ENCODE measurements around the gene TSC22D1. TPM values are rescaled to one million over a fixed set of nuclear protein-coding genes. Genes with fewer than 3 reads are reported as not detected.

TSC22D1 gene
- polyA plus RNA-seq, 1 donor (not counting 4 experiments of a cell fraction or from before 2014, with no cell fraction given): 177 TPM

DNA sequence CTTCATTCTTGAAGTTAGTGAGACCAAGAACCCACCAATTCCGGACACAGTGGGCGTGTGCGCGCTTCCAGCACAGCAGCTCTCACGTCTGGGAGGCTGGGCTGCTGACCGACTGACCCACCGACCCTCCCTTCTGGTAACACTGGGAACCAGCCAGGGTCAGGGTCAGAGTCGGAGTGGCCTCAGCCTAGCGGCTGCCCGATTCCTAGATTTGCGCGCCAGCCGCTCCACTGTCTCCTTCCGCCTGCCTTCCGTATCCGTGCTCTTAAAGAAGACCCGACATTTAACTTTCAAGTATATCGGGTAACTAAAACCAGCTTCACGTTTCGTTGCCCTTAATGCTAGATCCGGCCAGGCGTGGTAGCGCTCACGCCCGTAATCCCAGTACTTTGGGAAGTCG is 161.4 kb downstream of the TSC22D1 start:
- H4K20me1 ChIP-seq (ENCODE audit: control insufficient read depth, extremely low read depth, insufficient read depth, low read length): no peaks in the 10 kb centered on the region
- H3K9me1 ChIP-seq (ENCODE audit: control insufficient read depth, extremely low read depth, insufficient read depth, low read length): no peaks in the 10 kb centered on the region
- H3K79me2 ChIP-seq (ENCODE audit: control insufficient read depth, insufficient read depth, low read length): no peaks in the 10 kb centered on the region
- no peak overlapping the region for H2AFZ ChIP-seq (ENCODE audit: control insufficient read depth, low read length)
- FAIRE-seq: no peak
- no peak overlapping the region for H3K4me3 ChIP-seq (ENCODE audit: control insufficient read depth in 2 of 3, extremely low read depth in 1 of 3, insufficient read depth in 2 of 3, low read depth in 1 of 3, low read length in 3 of 3)
- no peaks in the 10 kb centered on the region for H3K4me1 ChIP-seq (ENCODE audit: control insufficient read depth, extremely low read depth, insufficient read depth, low read length)
- TF ChIP-seq EZH2 (IDR thresholded peaks at IDR 0.05; ENCODE audit: low read length): no peak
- TF ChIP-seq, protein P1, sequence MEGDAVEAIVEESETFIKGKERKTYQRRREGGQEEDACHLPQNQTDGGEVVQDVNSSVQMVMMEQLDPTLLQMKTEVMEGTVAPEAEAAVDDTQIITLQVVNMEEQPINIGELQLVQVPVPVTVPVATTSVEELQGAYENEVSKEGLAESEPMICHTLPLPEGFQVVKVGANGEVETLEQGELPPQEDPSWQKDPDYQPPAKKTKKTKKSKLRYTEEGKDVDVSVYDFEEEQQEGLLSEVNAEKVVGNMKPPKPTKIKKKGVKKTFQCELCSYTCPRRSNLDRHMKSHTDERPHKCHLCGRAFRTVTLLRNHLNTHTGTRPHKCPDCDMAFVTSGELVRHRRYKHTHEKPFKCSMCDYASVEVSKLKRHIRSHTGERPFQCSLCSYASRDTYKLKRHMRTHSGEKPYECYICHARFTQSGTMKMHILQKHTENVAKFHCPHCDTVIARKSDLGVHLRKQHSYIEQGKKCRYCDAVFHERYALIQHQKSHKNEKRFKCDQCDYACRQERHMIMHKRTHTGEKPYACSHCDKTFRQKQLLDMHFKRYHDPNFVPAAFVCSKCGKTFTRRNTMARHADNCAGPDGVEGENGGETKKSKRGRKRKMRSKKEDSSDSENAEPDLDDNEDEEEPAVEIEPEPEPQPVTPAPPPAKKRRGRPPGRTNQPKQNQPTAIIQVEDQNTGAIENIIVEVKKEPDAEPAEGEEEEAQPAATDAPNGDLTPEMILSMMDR (optimal IDR thresholded peaks at IDR 0.05 in 1 of 3, IDR thresholded peaks at IDR 0.05 in 1 of 3, conservative IDR thresholded peaks at IDR 0.05 in 1 of 3; ENCODE audit: extremely low read depth in 1 of 3, insufficient read depth in 2 of 3, low read length in 3 of 3): no peak
- H3K36me3 ChIP-seq (ENCODE audit: control insufficient read depth in 2 of 2, extremely low read depth in 1 of 2, insufficient read depth in 2 of 2, low read length in 2 of 2): no peaks in the 10 kb centered on the region
- no peak overlapping the region for H3K4me2 ChIP-seq (ENCODE audit: control insufficient read depth, extremely low read depth, insufficient read depth, low read depth, low read length)
- no peak overlapping the region for H3K27ac ChIP-seq (ENCODE audit: control insufficient read depth, insufficient read depth, low read length)
- no peaks in the 10 kb centered on the region for H3K27me3 ChIP-seq (ENCODE audit: control insufficient read depth, extremely low read depth, insufficient read depth, low read length)
- DNase-seq (ENCODE audit: low read depth, low spot score): no peak
- H3K9ac ChIP-seq (ENCODE audit: control insufficient read depth, extremely low read depth, insufficient read depth, low read length): no peak overlapping the region
- no peaks in the 10 kb centered on the region for H3K9me3 ChIP-seq (ENCODE audit: control insufficient read depth, low read depth, low read length)
- dilution Hi-C loops (cut with MboI; ENCODE audit: extremely low pct_ligation_motif_present, low sequenced_read_pairs): no loop called here

DNA sequence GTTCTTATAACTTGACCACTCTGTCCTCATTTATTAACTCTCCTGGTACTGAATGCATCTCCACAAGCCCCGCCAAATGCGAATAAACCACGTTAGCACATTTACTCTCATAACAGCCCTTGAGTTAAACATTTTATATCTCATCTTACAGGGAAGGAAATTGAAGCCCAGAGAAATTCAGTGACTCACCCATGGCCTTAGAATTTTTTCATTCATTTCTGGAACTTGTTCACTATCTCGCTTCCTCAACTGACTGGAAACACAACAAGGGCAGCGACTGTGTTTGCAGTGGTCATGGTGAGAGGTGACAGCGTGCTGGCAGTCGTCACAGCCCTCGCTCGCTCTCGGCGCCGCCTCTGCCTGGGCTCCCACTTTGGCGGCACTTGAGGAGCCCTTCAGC is 163.0 kb downstream of the TSC22D1 start:
- dilution Hi-C loops (cut with MboI; ENCODE audit: extremely low pct_ligation_motif_present, low sequenced_read_pairs): no loop called here
- no peaks in the 10 kb centered on the region for H3K9me3 ChIP-seq (ENCODE audit: control insufficient read depth, low read depth, low read length)
- H3K27ac ChIP-seq (ENCODE audit: control insufficient read depth, insufficient read depth, low read length): no peak overlapping the region
- TF ChIP-seq, protein P1 (optimal IDR thresholded peaks at IDR 0.05 in 1 of 3, IDR thresholded peaks at IDR 0.05 in 1 of 3, conservative IDR thresholded peaks at IDR 0.05 in 1 of 3; ENCODE audit: extremely low read depth in 1 of 3, insufficient read depth in 2 of 3, low read length in 3 of 3): no peak
- no peak for TF ChIP-seq EZH2 (IDR thresholded peaks at IDR 0.05; ENCODE audit: low read length)
- no peak overlapping the region for H3K9ac ChIP-seq (ENCODE audit: control insufficient read depth, extremely low read depth, insufficient read depth, low read length)
- H4K20me1 ChIP-seq (ENCODE audit: control insufficient read depth, extremely low read depth, insufficient read depth, low read length): no peaks in the 10 kb centered on the region
- no peak for FAIRE-seq
- H3K79me2 ChIP-seq (ENCODE audit: control insufficient read depth, insufficient read depth, low read length): no peaks in the 10 kb centered on the region
- no peaks in the 10 kb centered on the region for H3K27me3 ChIP-seq (ENCODE audit: control insufficient read depth, extremely low read depth, insufficient read depth, low read length)
- H3K36me3 ChIP-seq (ENCODE audit: control insufficient read depth in 2 of 2, extremely low read depth in 1 of 2, insufficient read depth in 2 of 2, low read length in 2 of 2): no peaks in the 10 kb centered on the region
- DNase-seq (ENCODE audit: low read depth, low spot score): no peak
- H3K4me3 ChIP-seq (ENCODE audit: control insufficient read depth in 2 of 3, extremely low read depth in 1 of 3, insufficient read depth in 2 of 3, low read depth in 1 of 3, low read length in 3 of 3): no peak overlapping the region
- H2AFZ ChIP-seq (ENCODE audit: control insufficient read depth, low read length): no peak overlapping the region
- no peak overlapping the region for H3K4me2 ChIP-seq (ENCODE audit: control insufficient read depth, extremely low read depth, insufficient read depth, low read depth, low read length)
- H3K4me1 ChIP-seq (ENCODE audit: control insufficient read depth, extremely low read depth, insufficient read depth, low read length): peaks cover under 1% of the 10 kb centered on the region
- no peaks in the 10 kb centered on the region for H3K9me1 ChIP-seq (ENCODE audit: control insufficient read depth, extremely low read depth, insufficient read depth, low read length)

All from keratinocyte (primary cell).